Stomach (tissue), 9 donors: ENCODE results near the gene CLDN22. TPM values are rescaled to one million over a fixed set of nuclear protein-coding genes. Genes with fewer than 3 reads are reported as not detected.

Experiments
- DNase-seq, 2 donors: peaks; one replicate each; pipeline versions ENCODE4 v3.0.0 to v3.0.0-alpha.2; 2013 to 2019
- H3K27ac ChIP-seq, 5 donors: fragments of 200-600 bp in 4 of 5; sonication (generic) in 4 of 5; one replicate each; pipeline ENCODE4 v1.5.1; 2013 to 2019; ENCODE audit warnings: mild to moderate bottlenecking in 1 of 5, moderate library complexity in 1 of 5
- H3K27me3 ChIP-seq, 3 donors: fragments of 200-600 bp; sonication (generic); one replicate each; pipeline ENCODE4 v1.5.1; 2017 to 2019; ENCODE audit warnings: mixed run types in 1 of 3
- H3K36me3 ChIP-seq, 4 donors: fragments of 200-600 bp; sonication (generic); 1 replicate in 3 of 4; 2 replicates in 1 of 4; pipeline ENCODE4 v1.5.1; 2016 to 2019
- H3K4me1 ChIP-seq, 4 donors: fragments of 200-600 bp; sonication (generic); one replicate each; pipeline ENCODE4 v1.5.1; 2016 to 2019
- H3K4me3 ChIP-seq, 4 donors: fragments of 200-600 bp; sonication (generic) in 3 of 4; one replicate each; pipeline ENCODE4 v1.5.1; 2016 to 2019; ENCODE audit warnings: mild to moderate bottlenecking in 1 of 4
- H3K9me3 ChIP-seq, 4 donors: fragments of 200-600 bp; sonication (generic); one replicate each; pipeline ENCODE4 v1.5.1; 2016 to 2019
- CTCF ChIP-seq, 7 experiments: fragments of 450-650 bp in 4 of 7; fragments of 200-600 bp in 3 of 7; sonication (generic) in 3 of 7; IDR thresholded peaks; one replicate each; pipeline ENCODE4 v1.5.1; 2016 to 2019; ENCODE audit warnings: antibody characterized with exemption in 7 of 7, control low read depth in 2 of 7, mild to moderate bottlenecking in 1 of 7
- EP300 ChIP-seq: sonication (generic); formaldehyde crosslinking; IDR thresholded peaks from one replicate; pipeline ENCODE4 v1.6.1; 2017; ENCODE audit warnings: antibody characterized with exemption
- POLR2A ChIP-seq, 4 donors: fragments of 450-650 bp; IDR thresholded peaks; one replicate each; pipeline ENCODE4 v1.6.1; 2016; ENCODE audit warnings: antibody characterized with exemption in 4 of 4, control low read depth in 2 of 4, mild to moderate bottlenecking in 1 of 4, moderate library complexity in 1 of 4
- POLR2AphosphoS5 ChIP-seq, 3 donors: sonication (generic); formaldehyde crosslinking; IDR thresholded peaks; one replicate each; pipeline ENCODE4 v1.6.1; 2016; ENCODE audit warnings: antibody characterized with exemption in 3 of 3
- WGBS, 5 donors: extraction: QIAGEN DNeasy Blood & Tissue Kit in 3 of 5; methylation state at CpG; one replicate each; pipeline versions ENCODE4 v1.1.5 to v1.1.7; 2013 to 2018; 5-methylcytosine and 5-hydroxymethylcytosine counted together
- intact Hi-C: fragments of 100-400 bp; cut with DNase I; formaldehyde crosslinking; loops from one replicate; pipeline ENCODE4 v1.15.1; 2023; ENCODE audit warnings: low total_unique reads
- polyA plus RNA-seq, 3 donors: library from polyadenylated mRNA; stranded (reverse); fragments of 200-250 nt; gene quantifications; one replicate each; pipeline ENCODE4 v1.2.3, GENCODE V29; 2013
- total RNA-seq, 5 donors: library from RNA; depleted of rRNA; stranded (reverse); fragments of >200 nt; gene quantifications; one replicate each; pipeline versions ENCODE4 v1.1.0 to v1.2.3, GENCODE V29; 2014 to 2016
- donor health status: healthy with polysubstance abuse.
- donor health status: Bipolar disorder and iron deficiency.
- donor health status: healthy.

CLDN22 gene
- total and polyA plus RNA-seq, 8 donors: 0.30 TPM; not detected in 7

DNA sequence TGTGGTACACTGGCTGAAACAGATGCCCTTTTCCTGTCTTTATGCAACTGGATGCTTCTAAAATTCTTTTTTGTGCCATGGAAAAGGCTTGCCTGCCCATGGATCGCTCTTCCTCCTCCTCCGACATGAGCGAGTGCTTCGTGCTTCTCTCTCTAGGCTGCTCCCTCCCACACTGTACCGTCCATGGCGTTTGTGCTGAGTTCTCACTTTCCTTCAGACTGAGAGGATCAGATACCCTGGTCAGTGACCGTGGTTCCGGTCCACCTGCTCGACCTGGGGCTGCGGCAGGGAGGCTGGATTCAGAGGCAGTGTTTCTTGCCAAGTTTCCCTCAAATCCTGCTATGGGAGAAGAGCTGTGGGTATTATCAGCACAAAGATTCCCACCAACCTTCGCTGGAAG, 12.4 kb upstream of the CLDN22 start:
- intact Hi-C loops: no loop called here
- WGBS, 5 donors: 84 to 93% (median 91%) methylated on average over 11 of the region's 11 CpGs
- no peaks in the 10 kb centered on the region for H3K36me3 ChIP-seq
- no peaks in the 10 kb centered on the region for H3K27me3 ChIP-seq
- peaks cover 0 to 5% (median 2%) of the 10 kb centered on the region in 4 donors for H3K9me3 ChIP-seq
- no peak for DNase-seq
- no peak overlapping the region for H3K4me3 ChIP-seq
- H3K4me1 ChIP-seq: peaks cover 0 to 17% (median 2%) of the 10 kb centered on the region in 4 donors
- H3K27ac ChIP-seq: no peak overlapping the region
- TF ChIP-seq CTCF (IDR thresholded peaks at IDR 0.05) (no peak), POLR2A (IDR thresholded peaks at IDR 0.05) (no peak), EP300 (no peak), POLR2AphosphoS5 (IDR thresholded peaks at IDR 0.05) (no peak)

GRCh38 chr4:183330841-183331240, 10.8 kb upstream of the CLDN22 start:
- Histone ChIP-seq H3K27ac (no peak overlapping the region), H3K9me3 (peaks cover 0 to 6% (median 4%) of the 10 kb centered on the region in 4 donors), H3K4me1 (peaks cover 0 to 17% (median 2%) of the 10 kb centered on the region in 4 donors), H3K27me3 (no peaks in the 10 kb centered on the region), H3K4me3 (no peak overlapping the region), H3K36me3 (no peaks in the 10 kb centered on the region)
- TF ChIP-seq POLR2AphosphoS5 (IDR thresholded peaks at IDR 0.05): no peak
- TF ChIP-seq EP300: no peak
- no peak for DNase-seq
- 88 to 100% (median 89%) methylated on average over 2 of the region's 2 CpGs for WGBS, 5 donors
- intact Hi-C loops: no loop called here

GRCh38 chr4:183329954-183330742, 10.1 kb upstream of the CLDN22 start:
- Histone ChIP-seq H3K4me1 (peaks cover 0 to 11% (median 2%) of the 10 kb centered on the region in 4 donors), H3K27ac (no peak overlapping the region), H3K9me3 (peaks cover 0 to 6% (median 4%) of the 10 kb centered on the region in 4 donors), H3K4me3 (no peak overlapping the region), H3K27me3 (no peaks in the 10 kb centered on the region), H3K36me3 (no peaks in the 10 kb centered on the region)
- DNase-seq: no peak
- intact Hi-C loops: no loop called here
- 59 to 73% (median 65%) methylated on average over 10 of the region's 10 CpGs for WGBS, 5 donors
- TF ChIP-seq POLR2A (IDR thresholded peaks at IDR 0.05) (no peak), EP300 (no peak), CTCF (IDR thresholded peaks at IDR 0.05) (no peak), POLR2AphosphoS5 (IDR thresholded peaks at IDR 0.05) (no peak)

DNA sequence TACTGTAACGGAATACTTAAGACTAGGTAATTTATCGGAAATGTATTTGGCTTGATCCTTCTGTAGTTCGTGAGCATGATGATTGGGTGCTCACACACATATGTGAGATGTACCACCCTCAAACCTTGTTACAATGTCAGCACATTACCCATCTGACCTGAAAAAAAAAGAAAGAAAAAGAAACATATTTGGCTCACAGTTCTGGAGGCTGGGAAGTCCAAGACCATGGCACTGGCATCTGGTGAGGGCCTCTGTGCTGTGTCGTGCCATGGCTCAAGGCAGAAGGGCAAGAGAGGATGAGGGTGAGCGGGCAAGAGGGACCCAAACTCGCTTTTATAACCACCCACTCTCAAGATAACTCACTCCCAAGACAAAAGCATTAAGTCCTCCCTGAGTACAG, 9.2 kb upstream of the CLDN22 start:
- no peak for DNase-seq
- Histone ChIP-seq H3K27ac (no peak overlapping the region), H3K4me1 (peaks cover 0 to 7% (median 2%) of the 10 kb centered on the region in 4 donors), H3K9me3 (peaks cover 0 to 6% (median 4%) of the 10 kb centered on the region in 4 donors), H3K4me3 (no peak overlapping the region), H3K36me3 (no peaks in the 10 kb centered on the region), H3K27me3 (no peaks in the 10 kb centered on the region)
- WGBS, 5 donors: 88 to 94% (median 93%) methylated on average over 6 of the region's 6 CpGs
- TF ChIP-seq CTCF (IDR thresholded peaks at IDR 0.05) (no peak), POLR2AphosphoS5 (IDR thresholded peaks at IDR 0.05) (no peak), EP300 (no peak), POLR2A (IDR thresholded peaks at IDR 0.05) (no peak)
- intact Hi-C loops: no loop called here

DNA sequence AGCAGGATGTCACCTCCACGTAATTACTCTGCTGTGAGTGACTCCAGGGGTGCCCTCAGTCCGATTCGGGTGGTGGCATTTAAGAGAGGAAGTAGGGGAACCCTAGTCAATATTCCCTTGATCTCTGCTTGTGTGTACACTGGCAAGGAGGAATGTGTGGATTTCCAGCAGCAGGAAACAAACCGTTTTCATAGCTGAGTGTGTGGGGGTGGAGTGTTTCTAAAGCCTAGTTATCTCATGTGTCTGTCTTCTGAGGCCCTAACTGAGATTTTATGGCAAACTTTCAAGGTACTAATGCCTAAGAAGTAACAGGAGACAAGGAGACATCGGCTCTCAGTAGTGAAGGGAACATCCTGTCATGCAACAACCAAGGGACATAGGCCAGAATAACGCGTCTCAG, 8.8 kb upstream of the CLDN22 start:
- H3K4me1 ChIP-seq: peaks cover 0 to 3% (median under 1%) of the 10 kb centered on the region in 4 donors
- no peak overlapping the region for H3K4me3 ChIP-seq
- peak in 1 of 2 donors; percentile 40 for DNase-seq
- intact Hi-C loops: no loop called here
- WGBS, 5 donors: 34 to 53% (median 46%) methylated on average over 7 of the region's 7 CpGs
- H3K27ac ChIP-seq: no peak overlapping the region
- no peaks in the 10 kb centered on the region for H3K27me3 ChIP-seq
- peaks cover 0 to 6% (median 4%) of the 10 kb centered on the region in 4 donors for H3K9me3 ChIP-seq
- no peaks in the 10 kb centered on the region for H3K36me3 ChIP-seq
- no peak for TF ChIP-seq POLR2AphosphoS5 (IDR thresholded peaks at IDR 0.05)
